Testis (tissue), 3 donors: ENCODE measurements around the gene OR2J3. TPM values are rescaled to one million over a fixed set of nuclear protein-coding genes. Genes with fewer than 3 reads are reported as not detected.
"Not testable (repeated sequence)": the region's sequence is repeated elsewhere in the genome, so short reads cannot be mapped to it uniquely, and the experiment has no call there.

ENCODE experiments used
- DNase-seq: peaks from one replicate; pipeline ENCODE4 v3.0.0-alpha.2; 2019
- H3K27ac ChIP-seq, 2 donors: fragments of 200-600 bp; sonication (generic); one replicate each; pipeline ENCODE4 v1.5.1; 2019
- H3K27me3 ChIP-seq: fragments of 200-600 bp; sonication (generic); one replicate; pipeline ENCODE4 v1.5.1; 2019
- H3K36me3 ChIP-seq: fragments of 200-600 bp; sonication (generic); one replicate; pipeline ENCODE4 v1.5.1; 2017; ENCODE audit warnings: low read depth; ENCODE audit errors: missing control alignments
- H3K4me1 ChIP-seq: fragments of 200-600 bp; sonication (generic); one replicate; pipeline ENCODE4 v1.5.1; 2019
- H3K4me3 ChIP-seq, 2 donors: fragments of 200-600 bp; sonication (generic); one replicate each; pipeline ENCODE4 v1.5.1; 2017 to 2019
- H3K9me3 ChIP-seq: fragments of 200-600 bp; sonication (generic); one replicate; pipeline ENCODE4 v1.5.1; 2017
- POLR2A ChIP-seq: fragments of 450-650 bp; IDR thresholded peaks from one replicate; pipeline ENCODE4 v1.6.1; 2017; ENCODE audit warnings: antibody characterized with exemption, mild to moderate bottlenecking, moderate library complexity
- WGBS, 2 donors: methylation state at CpG; one replicate each; pipeline ENCODE4 v1.1.5; 2018; 5-methylcytosine and 5-hydroxymethylcytosine counted together
- intact Hi-C: fragments of 100-400 bp; cut with DNase I; formaldehyde crosslinking; loops from one replicate; pipeline ENCODE4 v1.15.1; 2023; ENCODE audit warnings: low total_unique reads
- polyA plus RNA-seq: library from polyadenylated mRNA; stranded (reverse); fragments of 350-450 nt; fragmentation: Illumina TruSeq; extraction: RNeasy Lipid Tissue Mini Kit (QIAGEN cat#74804); gene quantifications from one replicate; pipeline ENCODE4 v1.2.3, GENCODE V29; 2014; ENCODE audit warnings: low read depth, low replicate concordance; ENCODE audit not compliant: insufficient read depth
- total RNA-seq, 2 donors: library from RNA; depleted of rRNA; stranded (reverse); fragments of >200 nt; gene quantifications; one replicate each; pipeline ENCODE4 v1.2.3, GENCODE V29; 2016

OR2J3 gene
- total and polyA plus RNA-seq, 3 donors from 2014 or later, result 0.25 to 2.9 (median 1.7) TPM

DNA sequence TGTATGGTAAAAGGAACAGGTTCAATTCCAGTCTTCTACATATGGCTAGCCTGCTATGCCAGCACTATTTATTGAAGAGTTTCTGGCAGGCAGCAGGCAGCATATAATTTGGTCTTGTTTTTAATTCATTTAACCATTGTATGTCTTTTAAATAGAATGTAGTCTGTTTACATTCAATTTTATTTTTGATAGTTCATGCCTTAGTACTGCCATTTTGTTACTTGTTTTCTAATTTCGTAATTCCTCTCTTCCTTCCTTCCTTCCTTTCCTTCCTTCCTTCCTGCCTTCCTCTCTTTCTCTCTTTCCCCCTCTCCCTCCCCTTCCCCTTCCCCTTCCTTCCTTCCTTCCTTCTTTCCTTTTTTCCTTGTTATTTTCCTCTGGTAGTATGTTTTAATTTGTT lies 45.2 kb downstream of the OR2J3 start:
- intact Hi-C loops, result no loop called here
- Histone ChIP-seq H3K27me3 (no peaks in the 10 kb centered on the region), H3K9me3 (no peaks in the 10 kb centered on the region), H3K4me3 (no peak overlapping the region), H3K4me1 (no peaks in the 10 kb centered on the region), H3K36me3 (no peaks in the 10 kb centered on the region), H3K27ac (no peak overlapping the region)
- DNase-seq, result no peak
- TF ChIP-seq POLR2A, result no peak
- 63 to 71% methylated on average over 1 of the region's 1 CpG for WGBS, 2 donors

DNA sequence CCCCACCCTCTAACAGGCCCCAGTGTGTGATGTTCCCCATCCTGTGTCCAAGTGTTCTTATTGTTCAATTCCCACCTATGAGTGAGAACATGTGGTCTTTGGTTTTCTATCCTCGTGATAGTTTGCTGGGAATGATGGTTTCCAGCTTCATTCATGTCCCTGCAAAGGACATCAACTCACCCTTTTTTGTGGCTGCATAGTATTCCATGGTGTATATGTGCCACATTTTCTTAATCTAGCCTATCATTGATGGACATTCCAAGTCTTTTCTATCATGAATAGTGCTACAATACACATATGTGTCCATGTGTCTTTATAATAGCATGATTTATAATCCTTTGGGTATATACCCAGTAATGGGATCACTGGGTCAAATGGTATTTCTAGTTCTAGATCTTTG lies 47.3 kb downstream of the OR2J3 start:
- H3K4me3 ChIP-seq, H3K9me3 ChIP-seq, H3K27ac ChIP-seq, DNase-seq, intact Hi-C loops, H3K27me3 ChIP-seq, H3K36me3 ChIP-seq, H3K4me1 ChIP-seq: not testable (repeated sequence)
- 55 to 88% methylated on average over 1 of the region's 1 CpG for WGBS, 2 donors

GRCh38 chr6:29159922-29160321 lies 52.1 kb downstream of the OR2J3 start:
- WGBS, 2 donors, result 69 to 90% methylated on average over 11 of the region's 29 CpGs
- intact Hi-C loops, result not testable (repeated sequence)

More at GRCh38 chr6:29159922-29160321, 52.1 kb downstream of the OR2J3 start:
- peak overlapping the region in 1 of 2 donors; percentile 10 for H3K4me3 ChIP-seq
- H3K4me1 ChIP-seq, H3K9me3 ChIP-seq, H3K36me3 ChIP-seq, H3K27me3 ChIP-seq, H3K27ac ChIP-seq, DNase-seq: not testable (repeated sequence)

Other genes with a start within 250 kb of the OR2J3 start
- 10 to 100 TPM; 61.4 to 81.2 TPM for gene TRIM27, start 184.1 kb upstream of the OR2J3 start, total RNA-seq
- gene TRIM27, start 184.1 kb upstream of the OR2J3 start, polyA plus RNA-seq, result 29.8 TPM
- 1 to 10 TPM; 3.5 to 5.0 TPM for gene ZNF311, start 102.7 kb upstream of the OR2J3 start, total RNA-seq
- 5.8 TPM for gene ZNF311, start 102.7 kb upstream of the OR2J3 start, polyA plus RNA-seq
- not detected for gene OR2W1, start 62.9 kb upstream of the OR2J3 start, total RNA-seq
- gene OR2W1, start 62.9 kb upstream of the OR2J3 start, polyA plus RNA-seq, result not detected
- not detected for gene OR2B3, start 20.7 kb upstream of the OR2J3 start, total RNA-seq
- not detected for gene OR2B3, start 20.7 kb upstream of the OR2J3 start, polyA plus RNA-seq
- gene OR2J1, start 8.6 kb upstream of the OR2J3 start, total RNA-seq, result 1 to 10 TPM; 1.3 to 1.4 TPM
- not detected for gene OR2J1, start 8.6 kb upstream of the OR2J3 start, polyA plus RNA-seq
- 1 to 10 TPM; 3.0 to 4.4 TPM for gene OR2J2, start 62.8 kb downstream of the OR2J3 start, total RNA-seq
- gene OR2J2, start 62.8 kb downstream of the OR2J3 start, polyA plus RNA-seq, result 0.54 TPM
- under 1 TPM; 0.08 to 0.19 TPM for gene OR14J1, start 193.6 kb downstream of the OR2J3 start, total RNA-seq
- gene OR14J1, start 193.6 kb downstream of the OR2J3 start, polyA plus RNA-seq, result not detected